IMR-90 (cell line): ENCODE measurements around the gene SUN1. TPM values are rescaled to one million over a fixed set of nuclear protein-coding genes. Genes with fewer than 3 reads are reported as not detected.

Experiments
- ATAC-seq: fragments of 200-7000 bp; cut with Tn5 transposase; 2 replicates; pipeline ENCODE4 v1.9.1; 2020; ENCODE audit warnings: low read depth, mild to moderate bottlenecking, moderate library complexity
- BruUV-seq: library from RNA; stranded (reverse); fragments of 400-500 nt; replicated peaks from 2 replicates; lab custom pipeline; 2021; lab: Mats Ljungman, UMichigan
- CTCF ChIA-PET: fragments of 300-600 bp; formaldehyde crosslinking; extraction: SDS; loops from one replicate; lab custom pipeline; 2021; ENCODE audit warnings: antibody characterized with exemption; lab: Yijun Ruan, JAX
- POLR2A ChIA-PET: fragments of 300-600 bp; sonication (Branson Sonifier 250); formaldehyde crosslinking; loops from one replicate; lab custom pipeline; 2022; ENCODE audit warnings: antibody characterized with exemption; ENCODE audit not compliant: unreplicated experiment; lab: Charles Lee
- DNase-seq: peaks from one replicate; pipeline ENCODE4 v3.0.0; 2013
- H2AFZ ChIP-seq: replicated peaks from 2 replicates; pipeline ENCODE3; 2013; ENCODE audit warnings: low read length, mild to moderate bottlenecking; ENCODE audit not compliant: poor library complexity
- H2AK5ac ChIP-seq: 2 replicates; pipeline ENCODE4 v1.6.1; 2013; ENCODE audit warnings: low read depth, low read length, inconsistent platforms
- H2AK9ac ChIP-seq: replicated peaks from 2 replicates; pipeline ENCODE3; 2013; ENCODE audit warnings: mild to moderate bottlenecking, low read depth, low read length, moderate library complexity; ENCODE audit not compliant: poor library complexity
- H2BK120ac ChIP-seq: 2 replicates; pipeline ENCODE4 v1.6.1; 2013; ENCODE audit warnings: low read depth, low read length, inconsistent platforms
- H2BK15ac ChIP-seq: 3 replicates; pipeline ENCODE4 v1.6.1; 2013; ENCODE audit warnings: low read depth, low read length, inconsistent platforms
- H2BK20ac ChIP-seq: 2 replicates; pipeline ENCODE4 v1.6.1; 2013; ENCODE audit warnings: low read depth, mild to moderate bottlenecking, inconsistent platforms, low read length, moderate library complexity
- H2BK5ac ChIP-seq: 2 replicates; pipeline ENCODE4 v1.6.1; 2013; ENCODE audit warnings: mild to moderate bottlenecking, low read depth, low read length, inconsistent platforms; ENCODE audit not compliant: poor library complexity, severe bottlenecking
- H3K14ac ChIP-seq: replicated peaks from 2 replicates; pipeline ENCODE4 v1.6.1; 2013; ENCODE audit warnings: low read depth, low read length, inconsistent platforms
- H3K18ac ChIP-seq: 2 replicates; pipeline ENCODE4 v1.6.1; 2013; ENCODE audit warnings: low read depth, low read length, control low read depth
- H3K23ac ChIP-seq: 2 replicates; pipeline ENCODE4 v1.6.1; 2013; ENCODE audit warnings: low read depth, low read length, inconsistent platforms
- H3K27ac ChIP-seq: 2 replicates; pipeline ENCODE4 v1.5.1; 2013; ENCODE audit warnings: mild to moderate bottlenecking, control low read depth, low read length; ENCODE audit not compliant: insufficient read depth
- H3K27me3 ChIP-seq: 2 replicates; pipeline ENCODE4 v1.6.1; 2013; ENCODE audit warnings: low read length; ENCODE audit not compliant: control insufficient read depth, insufficient read depth
- H3K36me3 ChIP-seq: 2 replicates; pipeline ENCODE4 v1.6.1; 2013; ENCODE audit warnings: low read length, mixed read lengths; ENCODE audit not compliant: control insufficient read depth, insufficient read depth
- H3K4ac ChIP-seq: 2 replicates; pipeline ENCODE4 v1.6.1; 2013; ENCODE audit warnings: low read depth, low read length, inconsistent platforms
- H3K4me1 ChIP-seq: 2 replicates; pipeline ENCODE4 v1.6.1; 2013; ENCODE audit warnings: low read length, mixed read lengths; ENCODE audit not compliant: control insufficient read depth, insufficient read depth
- H3K4me2 ChIP-seq: 2 replicates; pipeline ENCODE4 v1.6.1; 2013; ENCODE audit warnings: low read depth, mild to moderate bottlenecking, control low read depth, low read length, moderate library complexity
- H3K4me3 ChIP-seq: 2 replicates; pipeline ENCODE4 v1.5.1; 2013; ENCODE audit warnings: low read depth, mild to moderate bottlenecking, control low read depth, low read length, moderate library complexity; ENCODE audit not compliant: insufficient read depth
- H3K56ac ChIP-seq: 2 replicates; pipeline ENCODE4 v1.6.1; 2013; ENCODE audit warnings: low read length, inconsistent platforms; ENCODE audit not compliant: insufficient read depth; ENCODE audit errors: extremely low read depth
- H3K79me1 ChIP-seq, 2 experiments: 2 replicates each; pipeline ENCODE4 v1.6.1; 2013; ENCODE audit warnings: low read length in 2 of 2, inconsistent platforms in 1 of 2, low read depth in 1 of 2
- H3K9ac ChIP-seq: 2 replicates; pipeline ENCODE4 v1.6.1; 2013; ENCODE audit warnings: low read depth, low read length, control low read depth
- H3K9me1 ChIP-seq: 2 replicates; pipeline ENCODE4 v1.6.1; 2013; ENCODE audit warnings: low read length, inconsistent platforms; ENCODE audit not compliant: insufficient read depth
- H3K9me3 ChIP-seq: 2 replicates; pipeline ENCODE4 v1.6.1; 2013; ENCODE audit warnings: low read length; ENCODE audit not compliant: control insufficient read depth, insufficient read depth
- H4K20me1 ChIP-seq: 2 replicates; pipeline ENCODE4 v1.6.1; 2013; ENCODE audit warnings: low read length, inconsistent platforms; ENCODE audit not compliant: insufficient read depth
- H4K5ac ChIP-seq: 2 replicates; pipeline ENCODE4 v1.6.1; 2013; ENCODE audit warnings: mild to moderate bottlenecking, low read depth, low read length, control low read depth
- H4K8ac ChIP-seq, 2 experiments: 2 replicates each; pipeline ENCODE4 v1.6.1; 2013; ENCODE audit warnings: low read depth in 2 of 2, low read length in 2 of 2, control low read depth in 1 of 2, inconsistent platforms in 1 of 2
- H4K91ac ChIP-seq: 2 replicates; pipeline ENCODE4 v1.6.1; 2013; ENCODE audit warnings: low read depth, low read length, inconsistent platforms; ENCODE audit not compliant: insufficient read depth
- BHLHE40 ChIP-seq: fragments of 150-350 bp; IDR thresholded peaks from 2 replicates; pipeline ENCODE4 v1.6.1; 2016; ENCODE audit warnings: mild to moderate bottlenecking, low read depth, low read length
- CHD1 ChIP-seq: IDR thresholded peaks from 2 replicates; pipeline ENCODE4 v1.6.1; 2012; ENCODE audit warnings: low read depth, low read length, improper control_type of control experiment
- FOS ChIP-seq: fragments of 150-350 bp; IDR thresholded peaks from 2 replicates; pipeline ENCODE4 v1.6.1; 2016; ENCODE audit warnings: low read depth, low read length
- MAFK ChIP-seq: IDR thresholded peaks from 2 replicates; pipeline ENCODE4 v1.6.1; 2012; ENCODE audit warnings: low read depth, low read length, improper control_type of control experiment
- MAZ ChIP-seq: IDR thresholded peaks from 2 replicates; pipeline ENCODE4 v1.6.1; 2012; ENCODE audit warnings: low read depth, mild to moderate bottlenecking, low read length, improper control_type of control experiment, moderate library complexity, borderline replicate concordance
- MXI1 ChIP-seq: IDR thresholded peaks from 2 replicates; pipeline ENCODE4 v1.6.1; 2012; ENCODE audit warnings: low read depth, mild to moderate bottlenecking, low read length, moderate library complexity, borderline replicate concordance
- NFE2L2 ChIP-seq: fragments of 150-350 bp; IDR thresholded peaks from 2 replicates; pipeline ENCODE4 v1.6.1; 2016; ENCODE audit warnings: low read depth, mild to moderate bottlenecking, low read length
- POLR2A ChIP-seq: IDR thresholded peaks from 2 replicates; pipeline ENCODE4 v1.6.1; 2012; ENCODE audit warnings: mild to moderate bottlenecking, low read depth, low read length
- RAD21 ChIP-seq: IDR thresholded peaks from 2 replicates; pipeline ENCODE4 v1.6.1; 2012; ENCODE audit warnings: low read length, improper control_type of control experiment
- RCOR1 ChIP-seq: IDR thresholded peaks from 2 replicates; pipeline ENCODE4 v1.6.1; 2012; ENCODE audit warnings: mild to moderate bottlenecking, low read length, improper control_type of control experiment; ENCODE audit not compliant: insufficient replicate concordance
- RFX5 ChIP-seq: IDR thresholded peaks from 2 replicates; pipeline ENCODE4 v1.8.0; 2012; ENCODE audit warnings: low read depth, mild to moderate bottlenecking, low read length, moderate library complexity
- SMC3 ChIP-seq: fragments of 150-350 bp; IDR thresholded peaks from 2 replicates; pipeline ENCODE4 v1.6.1; 2016; ENCODE audit warnings: low read depth, mild to moderate bottlenecking, antibody characterized with exemption, low read length, moderate library complexity
- WGBS, 2 experiments: methylation state at CpG; one replicate each; pipeline versions ENCODE4 v1.1.5 to v1.1.7; 2013; ENCODE audit warnings: missing lambda C conversion rate in 2 of 2; ENCODE audit not compliant: insufficient read length in 1 of 2; ENCODE audit errors: extremely low coverage in 2 of 2; 5-methylcytosine and 5-hydroxymethylcytosine counted together
- dilution Hi-C: fragments of 300-500 bp; cut with HindIII; formaldehyde crosslinking; loops from one replicate; pipeline ENCODE4 v1.14.3; 2018; ENCODE audit warnings: low sequenced_read_pairs; ENCODE audit not compliant: unreplicated experiment
- in situ Hi-C: fragments of 300-500 bp; cut with MboI; formaldehyde crosslinking; loops from 3 replicates; pipeline ENCODE4 v1.14.3; 2019; ENCODE audit warnings: low sequenced_read_pairs, inconsistent platforms, mixed read lengths
- intact Hi-C: fragments of 100-400 bp; cut with micrococcal nuclease; formaldehyde crosslinking; loops from 2 replicates; pipeline ENCODE4 v1.10.0; 2022
- polyA plus RNA-seq, 3 experiments: library from polyadenylated mRNA; depleted of rRNA; stranded (reverse); fragments of >200 nt; gene quantifications; 2 replicates each; pipeline ENCODE4 v1.2.3, GENCODE V29; 2012; ENCODE audit warnings: low replicate concordance in 1 of 3
- total RNA-seq: library from RNA; depleted of rRNA; stranded (reverse); fragments of >200 nt; gene quantifications from 2 replicates; pipeline ENCODE4 v1.2.3, GENCODE V29; 2012
- TF ChIP-seq, protein P1 (sequence below): fragments of 150-350 bp; IDR thresholded peaks from 2 replicates; pipeline ENCODE4 v1.6.1; 2016; ENCODE audit warnings: low read depth, mild to moderate bottlenecking, low read length, moderate library complexity, borderline replicate concordance
- TF ChIP-seq, protein P2 (sequence below): fragments of 150-350 bp; IDR thresholded peaks from 2 replicates; pipeline ENCODE4 v1.6.1; 2017; ENCODE audit warnings: mild to moderate bottlenecking, antibody characterized with exemption, low read length, low read depth

Gene SUN1
- total and polyA plus RNA-seq, 2 of the 4 experiments (the other 2 are of a cell fraction) = 113 to 239 TPM

DNA sequence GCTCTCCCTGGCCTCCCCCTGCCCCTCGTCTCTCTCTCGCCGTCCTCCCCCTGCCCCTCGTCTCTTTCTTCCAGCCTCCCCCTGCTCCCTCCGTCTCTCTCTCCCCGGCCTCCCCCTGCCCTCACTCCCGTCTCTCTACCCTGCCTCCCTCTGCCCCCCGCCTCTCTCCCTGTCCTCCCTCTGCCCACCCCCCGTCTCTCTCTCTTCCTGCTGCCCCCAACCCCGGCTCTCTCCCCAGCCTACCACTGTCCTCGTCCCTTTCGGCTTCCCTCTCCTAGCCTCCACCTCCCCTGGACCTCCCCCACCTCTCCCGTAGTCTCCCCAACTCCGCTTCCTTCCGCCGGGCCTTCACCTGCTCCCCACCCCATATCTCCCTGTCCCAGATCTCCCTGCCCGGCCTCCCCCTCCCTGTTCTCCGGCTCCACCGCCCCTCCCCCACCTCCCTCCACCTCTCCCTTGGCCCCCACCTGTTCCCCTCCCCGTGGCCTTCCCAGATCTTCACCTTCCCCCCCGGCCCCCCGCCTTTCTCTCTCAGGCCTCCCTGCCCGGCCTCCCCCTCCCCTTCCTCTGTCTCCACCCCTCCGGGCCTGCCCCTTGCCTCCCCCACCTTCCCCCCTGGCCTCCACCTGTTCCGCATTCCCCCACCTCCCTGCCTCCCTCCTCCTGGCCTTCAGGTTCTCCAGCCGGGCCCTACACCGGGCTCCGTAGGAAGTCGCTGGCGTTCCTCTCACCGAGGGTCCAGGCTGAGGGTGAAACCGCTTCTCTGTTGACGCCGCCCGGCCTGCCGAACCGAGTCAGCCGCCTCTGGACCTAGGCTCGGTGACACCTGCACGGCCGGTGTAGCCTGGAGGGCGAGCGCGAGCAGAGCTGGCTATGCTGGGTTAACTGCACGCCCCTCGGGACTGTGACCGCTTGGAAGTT, 45.3 kb downstream of the SUN1 start (continued):
- TF ChIP-seq NFE2L2 = no peak
- TF ChIP-seq POLR2A = no peak
- TF ChIP-seq RAD21 = no peak

DNA sequence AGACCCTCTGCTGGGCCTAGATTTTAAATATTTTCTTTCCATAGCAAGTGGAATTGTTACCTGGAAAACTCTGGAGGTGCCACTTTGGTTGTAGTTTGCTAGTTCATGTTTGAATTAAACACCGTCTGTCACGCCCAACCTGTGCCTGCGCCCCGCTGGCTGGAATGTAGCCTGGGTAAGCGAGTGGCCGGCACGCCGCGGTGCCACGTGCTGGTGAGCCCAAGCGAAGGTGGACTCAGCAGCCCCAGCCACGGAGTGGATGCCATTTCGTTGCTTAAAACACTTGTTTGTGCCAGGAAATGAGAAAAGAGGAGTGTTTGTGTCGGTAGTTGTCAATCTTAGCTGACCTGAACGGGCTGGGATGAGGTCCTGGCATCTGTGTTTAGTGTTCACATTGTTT, 46.8 kb downstream of the SUN1 start:
- dilution Hi-C loops (no loop called here), intact Hi-C loops (loop anchor here (10.0 kb wide), 1 partner anchor 364 kb away; the partner anchor contains the start of gene PDGFA), in situ Hi-C loops (loop anchor here (10.0 kb wide), 1 partner anchor 344 kb away; no protein-coding TSS in a partner anchor)
- H3K4me1 ChIP-seq = peaks cover 4% of the 10 kb centered on the region
- no peaks in the 10 kb centered on the region for H3K27me3 ChIP-seq
- no peak overlapping the region for H4K91ac ChIP-seq
- no peak overlapping the region for H3K4me2 ChIP-seq
- H3K9ac ChIP-seq = no peak overlapping the region
- peaks cover 9% of the 10 kb centered on the region for H3K9me1 ChIP-seq
- no peak overlapping the region for H2BK120ac ChIP-seq
- H3K9me3 ChIP-seq = no peaks in the 10 kb centered on the region
- ChIA-PET POLR2A (no interaction called here), CTCF (no interaction called here)
- no peak overlapping the region for H3K4me3 ChIP-seq
- H2BK20ac ChIP-seq = no peak overlapping the region
- H3K79me1 ChIP-seq = peaks cover 4 to 64% of the 10 kb centered on the region in 2 experiments
- H3K36me3 ChIP-seq = peaks cover 8% of the 10 kb centered on the region
- WGBS, 2 experiments = 94% methylated on average over 13 of the region's 15 CpGs; no CpG with 5 or more reads in 1 of the 2 experiments
- H4K8ac ChIP-seq = no peak overlapping the region
- no peak overlapping the region for H3K27ac ChIP-seq
- H3K23ac ChIP-seq = no peak overlapping the region
- no TSS peak for BruUV-seq
- no peak overlapping the region for H2BK15ac ChIP-seq
- H4K5ac ChIP-seq = no peak overlapping the region
- H3K56ac ChIP-seq = no peak overlapping the region
- no peak overlapping the region for H3K14ac ChIP-seq
- DNase-seq (no peak), ATAC-seq (no peak)
- H2AK5ac ChIP-seq = no peak overlapping the region
- H3K4ac ChIP-seq = no peak overlapping the region
- peaks cover 44% of the 10 kb centered on the region for H4K20me1 ChIP-seq
- H2BK5ac ChIP-seq = no peak overlapping the region
- H2AFZ ChIP-seq = no peak overlapping the region
- H2AK9ac ChIP-seq = no peak overlapping the region
- no peak overlapping the region for H3K18ac ChIP-seq
- TF ChIP-seq MAFK (no peak), SMC3 (no peak), MAZ (no peak), RCOR1 (no peak), NFE2L2 (no peak), RFX5 (no peak), FOS (no peak), RAD21 (no peak), BHLHE40 (no peak), POLR2A (no peak), MXI1 (no peak), CHD1 (no peak)
- TF ChIP-seq, protein P1, sequence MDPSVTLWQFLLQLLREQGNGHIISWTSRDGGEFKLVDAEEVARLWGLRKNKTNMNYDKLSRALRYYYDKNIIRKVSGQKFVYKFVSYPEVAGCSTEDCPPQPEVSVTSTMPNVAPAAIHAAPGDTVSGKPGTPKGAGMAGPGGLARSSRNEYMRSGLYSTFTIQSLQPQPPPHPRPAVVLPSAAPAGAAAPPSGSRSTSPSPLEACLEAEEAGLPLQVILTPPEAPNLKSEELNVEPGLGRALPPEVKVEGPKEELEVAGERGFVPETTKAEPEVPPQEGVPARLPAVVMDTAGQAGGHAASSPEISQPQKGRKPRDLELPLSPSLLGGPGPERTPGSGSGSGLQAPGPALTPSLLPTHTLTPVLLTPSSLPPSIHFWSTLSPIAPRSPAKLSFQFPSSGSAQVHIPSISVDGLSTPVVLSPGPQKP = no peak
- TF ChIP-seq, protein P2, sequence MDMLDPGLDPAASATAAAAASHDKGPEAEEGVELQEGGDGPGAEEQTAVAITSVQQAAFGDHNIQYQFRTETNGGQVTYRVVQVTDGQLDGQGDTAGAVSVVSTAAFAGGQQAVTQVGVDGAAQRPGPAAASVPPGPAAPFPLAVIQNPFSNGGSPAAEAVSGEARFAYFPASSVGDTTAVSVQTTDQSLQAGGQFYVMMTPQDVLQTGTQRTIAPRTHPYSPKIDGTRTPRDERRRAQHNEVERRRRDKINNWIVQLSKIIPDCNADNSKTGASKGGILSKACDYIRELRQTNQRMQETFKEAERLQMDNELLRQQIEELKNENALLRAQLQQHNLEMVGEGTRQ = no peak
